ENCODE measurements around the gene WDR64.
A peak's percentile ranks its signal among the peaks of the same experiment; 100 is the strongest.

The WDR64 gene

GRCh38 chr1:241707442-241707841 lies 55.4 kb downstream of the WDR64 start:
- no peak for TF ChIP-seq CTCF (conservative IDR thresholded peaks at IDR 0.05; ENCODE audit: low read length)
- no peak for DNase-seq (ENCODE audit: low read depth)
- no peak overlapping the region for H3K4me3 ChIP-seq (ENCODE audit: low read length)

- H3K4me3 ChIP-seq (ENCODE audit: low read length) = no peak overlapping the region
- no peak for DNase-seq (ENCODE audit: low read depth)
- no peak for TF ChIP-seq CTCF (conservative IDR thresholded peaks at IDR 0.05; ENCODE audit: low read length)
Measured at GRCh38 chr1:241711326-241711725, 59.2 kb downstream of the WDR64 start.

GRCh38 chr1:241713316-241713715 lies 61.2 kb downstream of the WDR64 start:
- H3K4me3 ChIP-seq (ENCODE audit: low read length) = no peak overlapping the region
- DNase-seq (ENCODE audit: low read depth) = no peak
- TF ChIP-seq CTCF (conservative IDR thresholded peaks at IDR 0.05; ENCODE audit: low read length) = no peak

GRCh38 chr1:241714321-241715218 lies 62.5 kb downstream of the WDR64 start:
- no peak overlapping the region for H3K4me3 ChIP-seq (ENCODE audit: low read length)
- TF ChIP-seq CTCF (conservative IDR thresholded peaks at IDR 0.05; ENCODE audit: low read length) = no peak
- DNase-seq (ENCODE audit: low read depth) = no peak

- no peak overlapping the region for H3K4me3 ChIP-seq (ENCODE audit: low read length)
- DNase-seq (ENCODE audit: low read depth) = no peak
- TF ChIP-seq CTCF (conservative IDR thresholded peaks at IDR 0.05; ENCODE audit: low read length) = no peak
Measured at GRCh38 chr1:241715435-241715834, 63.4 kb downstream of the WDR64 start.

- H3K4me3 ChIP-seq (ENCODE audit: low read length) = no peak overlapping the region
- DNase-seq (ENCODE audit: low read depth) = peak; percentile 4
- TF ChIP-seq CTCF (conservative IDR thresholded peaks at IDR 0.05; ENCODE audit: low read length) = no peak
Measured at GRCh38 chr1:241715956-241716355, 63.9 kb downstream of the WDR64 start.
